Stimulated activated naive CD8-positive, alpha-beta T cell treated with anti-CD3 and anti-CD28 coated beads, Interleukin-15, amount 100 ng/mL, for 72 hours (primary cell): ENCODE results near the gene ATP9B.
"Not testable (repeated sequence)": the region's sequence is repeated elsewhere in the genome, so short reads cannot be mapped to it uniquely, and the experiment has no call there.

Experiments used
- ATAC-seq: fragments of 150-1000 bp; cut with Tn5 transposase; 2 replicates; pipeline ENCODE4 v1.10.0; 2021; ENCODE audit warnings: mild to moderate bottlenecking, moderate library complexity
- DNase-seq, 2 donors: peaks; one replicate each; pipeline ENCODE4 v3.0.0; 2021 to 2022
- H3K27ac Mint-ChIP-seq, 2 donors: one replicate each; pipeline ENCODE4 v1.8.0; 2022; ENCODE audit warnings: mild to moderate bottlenecking in 2 of 2, mixed read lengths in 2 of 2, moderate library complexity in 2 of 2
- H3K27me3 Mint-ChIP-seq: one replicate; pipeline ENCODE4 v1.8.0; 2022; ENCODE audit warnings: mixed read lengths
- H3K4me1 Mint-ChIP-seq: one replicate; pipeline ENCODE4 v1.8.0; 2022; ENCODE audit warnings: mild to moderate bottlenecking, mixed read lengths
- H3K4me3 Mint-ChIP-seq, 2 donors: one replicate each; pipeline ENCODE4 v1.8.0; 2022; ENCODE audit warnings: mild to moderate bottlenecking in 2 of 2, mixed read lengths in 2 of 2, moderate library complexity in 1 of 2
- H3K9me3 Mint-ChIP-seq, 2 donors: one replicate each; pipeline ENCODE4 v1.8.0; 2022; ENCODE audit warnings: mixed read lengths in 2 of 2

Gene ATP9B

GRCh38 chr18:79285191-79285590, 216.0 kb downstream of the ATP9B start:
- not testable (repeated sequence) for ATAC-seq

GRCh38 chr18:79290409-79290808, 221.2 kb downstream of the ATP9B start:
- not testable (repeated sequence) for ATAC-seq, H3K4me1 Mint-ChIP-seq, H3K9me3 Mint-ChIP-seq, H3K27me3 Mint-ChIP-seq, DNase-seq, H3K27ac Mint-ChIP-seq, H3K4me3 Mint-ChIP-seq

More at GRCh38 chr18:79285191-79285590, 216.0 kb downstream of the ATP9B start:
- H3K27ac Mint-ChIP-seq, H3K4me1 Mint-ChIP-seq, DNase-seq, H3K27me3 Mint-ChIP-seq, H3K4me3 Mint-ChIP-seq, H3K9me3 Mint-ChIP-seq: not testable (repeated sequence)

DNA sequence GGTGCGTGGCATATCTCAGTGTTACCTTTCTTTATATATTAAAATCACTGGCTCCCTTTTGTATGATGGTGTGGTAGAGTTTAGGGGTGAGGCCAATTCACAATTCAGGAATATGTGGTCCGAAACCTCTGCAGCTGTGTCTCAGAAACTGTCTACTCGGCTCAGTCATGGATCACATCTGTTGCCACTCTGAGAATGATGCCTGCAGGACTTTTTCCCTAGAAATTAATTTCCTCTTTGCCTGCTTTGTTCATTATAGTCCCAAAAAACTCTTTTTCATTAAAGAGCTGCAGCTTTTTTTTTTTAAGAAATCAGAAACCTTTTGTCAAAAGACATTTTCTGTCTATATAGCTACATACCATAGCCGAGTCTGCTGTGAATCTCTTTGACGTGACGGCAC, 221.7 kb downstream of the ATP9B start:
- H3K4me1 Mint-ChIP-seq, result no peaks in the 10 kb centered on the region
- H3K27me3 Mint-ChIP-seq, result no peaks in the 10 kb centered on the region
- H3K9me3 Mint-ChIP-seq, result no peaks in the 10 kb centered on the region
- no peak overlapping the region for H3K4me3 Mint-ChIP-seq
- H3K27ac Mint-ChIP-seq, result no peak overlapping the region
- no peak for DNase-seq
- ATAC-seq, result no peak

DNA sequence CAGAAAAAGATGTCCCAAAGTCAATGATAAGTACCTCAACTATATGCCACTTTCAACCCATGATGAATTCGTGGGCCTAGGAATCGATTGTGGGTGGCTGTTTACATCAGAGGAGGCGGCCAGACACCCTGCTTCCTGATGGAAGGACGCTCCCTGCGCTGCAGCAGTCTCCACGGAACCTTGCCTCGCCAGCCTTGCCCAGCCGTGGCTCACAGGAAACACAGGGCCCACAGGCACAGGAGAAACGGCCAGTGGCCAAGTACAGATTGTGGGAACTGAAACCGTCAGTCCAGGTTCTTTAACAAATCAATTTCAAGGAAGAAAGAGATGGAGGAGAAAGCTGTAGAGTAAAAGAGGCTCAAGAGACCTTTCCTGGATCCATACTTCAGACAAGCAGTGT, 225.0 kb downstream of the ATP9B start:
- DNase-seq (no peak), ATAC-seq (no peak)
- Mint-ChIP-seq H3K4me1 (no peaks in the 10 kb centered on the region), H3K27me3 (no peaks in the 10 kb centered on the region), H3K4me3 (no peak overlapping the region), H3K9me3 (no peaks in the 10 kb centered on the region), H3K27ac (no peak overlapping the region)

- no peaks in the 10 kb centered on the region for H3K27me3 Mint-ChIP-seq
- no peak for DNase-seq
- H3K9me3 Mint-ChIP-seq, result no peaks in the 10 kb centered on the region
- ATAC-seq, result no peak
- no peak overlapping the region for H3K4me3 Mint-ChIP-seq
- H3K27ac Mint-ChIP-seq, result no peak overlapping the region
- H3K4me1 Mint-ChIP-seq, result no peaks in the 10 kb centered on the region
Measured at GRCh38 chr18:79299272-79299671, 230.1 kb downstream of the ATP9B start.

- Mint-ChIP-seq H3K4me3 (no peak overlapping the region), H3K27ac (peak overlapping the region in 1 of 2 donors; percentile 80), H3K9me3 (no peaks in the 10 kb centered on the region), H3K4me1 (no peaks in the 10 kb centered on the region), H3K27me3 (no peaks in the 10 kb centered on the region)
- ATAC-seq (no peak), DNase-seq (no peak)
Measured at GRCh38 chr18:79299711-79300110, 230.5 kb downstream of the ATP9B start.

DNA sequence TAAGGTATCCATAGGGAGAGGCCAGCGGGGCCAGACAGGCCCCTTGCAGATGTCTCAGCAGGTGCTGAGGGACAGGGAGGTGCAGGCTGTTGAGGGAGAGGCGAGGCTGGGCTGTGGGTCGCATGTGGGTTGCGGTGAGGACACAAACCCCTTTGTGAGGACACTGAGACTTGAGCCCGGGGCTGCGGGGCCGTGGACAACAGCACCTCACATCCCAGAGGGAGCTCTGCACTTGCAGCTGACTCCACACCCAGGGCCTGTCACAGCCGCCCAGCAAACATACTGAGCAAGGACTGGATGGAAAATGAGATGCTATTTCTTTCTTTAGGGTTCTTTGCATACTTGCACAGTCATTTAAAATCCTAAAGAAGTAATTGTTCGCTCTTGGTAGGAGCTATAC, 231.2 kb downstream of the ATP9B start:
- no peak overlapping the region for H3K4me3 Mint-ChIP-seq
- H3K27me3 Mint-ChIP-seq, result no peaks in the 10 kb centered on the region
- H3K9me3 Mint-ChIP-seq, result no peaks in the 10 kb centered on the region
- H3K27ac Mint-ChIP-seq, result peak overlapping the region in 1 of 2 donors; percentile 80
- DNase-seq (no peak), ATAC-seq (no peak)
- H3K4me1 Mint-ChIP-seq, result no peaks in the 10 kb centered on the region

DNA sequence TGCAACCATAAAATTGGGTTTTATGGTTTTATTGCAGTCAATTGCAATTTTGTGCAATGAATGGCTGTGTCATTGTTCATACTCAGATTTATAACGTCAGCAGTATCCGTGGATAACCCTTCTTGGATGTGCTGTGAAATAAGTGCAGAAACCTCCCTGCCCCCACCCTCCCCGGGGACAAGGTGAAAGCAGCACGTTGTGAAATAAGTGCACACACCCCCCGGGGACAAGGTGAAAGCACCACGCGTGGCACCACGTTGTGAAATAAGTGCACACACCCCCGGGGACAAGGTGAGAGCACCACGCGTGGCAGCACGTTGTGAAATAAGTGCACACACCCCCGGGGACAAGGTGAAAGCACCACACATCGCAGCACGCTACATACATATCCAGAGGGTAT, 232.9 kb downstream of the ATP9B start:
- Mint-ChIP-seq H3K27me3 (no peaks in the 10 kb centered on the region), H3K27ac (no peak overlapping the region), H3K4me1 (no peaks in the 10 kb centered on the region), H3K9me3 (no peaks in the 10 kb centered on the region), H3K4me3 (no peak overlapping the region)
- ATAC-seq, result no peak
- DNase-seq, result no peak

DNA sequence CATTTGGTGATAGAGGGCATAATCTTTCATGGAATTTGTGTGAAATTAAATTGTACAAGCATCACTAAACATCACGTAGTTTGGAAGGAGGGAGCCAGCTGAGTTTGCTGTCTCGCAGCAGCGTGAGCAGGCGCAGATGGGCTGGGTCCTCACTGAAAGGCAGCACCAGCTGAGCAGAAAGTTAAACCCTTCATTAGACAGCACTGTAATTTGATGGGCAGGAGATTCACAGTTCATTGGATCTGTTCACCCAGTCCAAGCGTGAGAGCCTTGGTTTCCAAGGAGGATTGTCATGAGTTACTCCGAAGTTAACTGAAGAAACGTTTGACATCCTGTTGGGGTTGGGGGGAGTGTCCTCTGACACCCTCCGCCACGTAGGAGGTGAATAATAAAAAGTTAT, 236.7 kb downstream of the ATP9B start:
- no peaks in the 10 kb centered on the region for H3K4me1 Mint-ChIP-seq
- no peak overlapping the region for H3K27ac Mint-ChIP-seq
- DNase-seq, result no peak
- no peak for ATAC-seq
- no peaks in the 10 kb centered on the region for H3K27me3 Mint-ChIP-seq
- no peak overlapping the region for H3K4me3 Mint-ChIP-seq
- no peaks in the 10 kb centered on the region for H3K9me3 Mint-ChIP-seq

- H3K4me3 Mint-ChIP-seq, result no peak overlapping the region
- ATAC-seq, result no peak
- peaks cover 0 to 3% of the 10 kb centered on the region in 2 donors for H3K9me3 Mint-ChIP-seq
- no peak overlapping the region for H3K27ac Mint-ChIP-seq
- DNase-seq, result no peak
- H3K27me3 Mint-ChIP-seq, result no peaks in the 10 kb centered on the region
- H3K4me1 Mint-ChIP-seq, result no peaks in the 10 kb centered on the region
Measured at GRCh38 chr18:79309614-79310358, 240.6 kb downstream of the ATP9B start.

DNA sequence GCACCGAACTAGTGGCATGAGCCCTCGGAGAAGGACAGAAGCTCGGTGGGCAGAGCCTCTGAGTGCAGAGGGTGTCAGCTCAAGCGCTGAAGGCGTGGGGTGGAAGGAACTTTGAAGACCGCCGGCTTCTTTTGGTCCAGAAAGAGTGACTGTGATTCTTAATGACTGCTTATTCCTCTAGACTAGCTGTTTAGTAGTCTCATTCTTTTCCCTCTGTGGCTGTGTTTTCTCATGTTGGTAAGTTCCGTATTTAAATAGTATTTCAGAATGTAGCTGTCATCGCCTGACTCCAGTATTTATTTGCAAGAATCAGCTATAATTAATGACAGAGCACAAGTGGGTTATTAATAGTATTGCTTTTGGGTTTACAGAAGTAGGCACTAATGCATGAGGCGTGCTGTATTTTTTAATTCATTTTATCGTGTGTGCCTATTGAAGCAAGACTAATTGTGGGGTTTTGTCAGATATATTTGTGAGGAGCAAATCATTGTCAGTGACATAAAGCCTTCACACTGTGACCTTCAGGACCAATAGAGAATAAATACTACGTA, 245.7 kb downstream of the ATP9B start:
- Mint-ChIP-seq H3K4me1 (peaks cover 18% of the 10 kb centered on the region), H3K27ac (no peak overlapping the region), H3K9me3 (peaks cover 5 to 7% of the 10 kb centered on the region in 2 donors), H3K4me3 (no peak overlapping the region), H3K27me3 (no peaks in the 10 kb centered on the region)
- DNase-seq (no peak), ATAC-seq (no peak)

GRCh38 chr18:79315596-79315995, 246.4 kb downstream of the ATP9B start:
- ATAC-seq, result no peak
- Mint-ChIP-seq H3K27me3 (no peaks in the 10 kb centered on the region), H3K9me3 (peaks cover 5 to 7% of the 10 kb centered on the region in 2 donors), H3K27ac (no peak overlapping the region), H3K4me3 (no peak overlapping the region), H3K4me1 (peaks cover 18% of the 10 kb centered on the region)
- no peak for DNase-seq

DNA sequence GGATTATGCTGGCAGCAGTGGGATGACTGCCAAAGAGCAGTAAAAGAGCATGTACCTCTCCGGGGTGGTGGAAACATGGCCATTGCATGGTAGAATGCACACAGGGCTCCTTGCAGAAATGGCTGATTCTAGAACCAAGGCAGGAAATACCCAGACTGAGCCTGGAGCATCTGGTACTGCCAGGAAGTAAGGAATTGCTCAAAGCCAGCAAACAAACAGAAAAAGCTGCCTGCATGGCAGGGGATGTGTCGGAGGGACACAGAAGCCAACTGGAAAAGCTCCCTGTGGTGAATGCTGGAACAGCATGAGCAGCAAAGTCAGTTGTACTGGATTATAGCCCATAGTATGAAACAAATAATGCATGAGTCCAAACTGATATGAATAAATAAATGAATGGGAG, 248.5 kb downstream of the ATP9B start:
- Mint-ChIP-seq H3K9me3 (peaks cover 5 to 7% of the 10 kb centered on the region in 2 donors), H3K27me3 (no peaks in the 10 kb centered on the region), H3K4me1 (peaks cover 18% of the 10 kb centered on the region), H3K27ac (peak overlapping the region in 1 of 2 donors; percentile 81), H3K4me3 (no peak overlapping the region)
- DNase-seq, result no peak
- ATAC-seq, result no peak

GRCh38 chr18:79318142-79318673, 249.0 kb downstream of the ATP9B start:
- Mint-ChIP-seq H3K4me3 (no peak overlapping the region), H3K4me1 (peaks cover 18% of the 10 kb centered on the region), H3K27me3 (no peaks in the 10 kb centered on the region), H3K27ac (peak overlapping the region in 1 of 2 donors; percentile 81), H3K9me3 (peaks cover 5 to 7% of the 10 kb centered on the region in 2 donors)
- ATAC-seq (no peak), DNase-seq (no peak)

DNA sequence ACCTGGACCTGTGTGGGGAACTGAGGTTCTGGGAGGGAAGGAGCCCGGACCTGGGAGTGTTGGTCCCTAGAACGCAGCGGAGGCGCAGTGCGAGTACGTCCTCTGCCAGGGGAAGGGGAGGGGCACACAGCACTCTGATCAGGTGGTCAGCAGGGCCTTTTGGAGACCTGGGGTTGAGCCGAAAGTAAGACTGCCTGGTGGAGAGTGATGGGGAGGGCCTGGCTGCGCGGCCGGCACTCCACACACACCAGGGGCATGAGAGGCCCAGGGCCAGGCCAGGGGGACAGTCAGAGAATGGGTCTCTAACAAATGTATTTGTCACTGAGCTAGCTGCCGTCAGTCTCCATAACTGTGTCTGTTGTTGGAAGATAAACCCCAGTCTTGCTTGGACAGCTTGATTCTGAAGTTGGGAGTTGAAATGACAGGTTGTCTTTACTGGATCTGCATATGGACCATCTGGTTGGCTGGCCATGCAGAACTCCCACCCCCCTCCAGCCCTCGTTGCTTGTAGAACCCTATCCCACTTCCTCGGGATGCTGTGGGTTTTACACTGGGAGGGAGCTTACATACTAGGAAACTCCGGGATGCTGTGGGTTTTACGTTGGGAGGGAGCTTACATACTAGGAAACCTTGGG, 251.1 kb downstream of the ATP9B start:
- Mint-ChIP-seq H3K27me3 (no peaks in the 10 kb centered on the region), H3K4me3 (no peak overlapping the region), H3K27ac (no peak overlapping the region), H3K4me1 (peaks cover 18% of the 10 kb centered on the region), H3K9me3 (peaks cover 0 to 5% of the 10 kb centered on the region in 2 donors)
- DNase-seq (no peak), ATAC-seq (no peak)
